Glutamatergic neuron (in vitro differentiated cells): Measurements from ENCODE around the gene KLK12. TPM values are rescaled to one million over a fixed set of nuclear protein-coding genes. Genes with fewer than 3 reads are reported as not detected.

ENCODE experiments used
- DNase-seq: peaks from one replicate; pipeline ENCODE4 v3.0.0; 2022
- H3K27ac Mint-ChIP-seq: one replicate; pipeline ENCODE4 v1.8.0; 2020; ENCODE audit warnings: mild to moderate bottlenecking, mixed read lengths, inconsistent platforms; ENCODE audit not compliant: unreplicated experiment
- H3K27me3 Mint-ChIP-seq: one replicate; pipeline ENCODE4 v1.8.0; 2020; ENCODE audit warnings: mild to moderate bottlenecking, moderate library complexity, mixed read lengths, inconsistent platforms; ENCODE audit not compliant: unreplicated experiment
- H3K36me3 Mint-ChIP-seq: one replicate; pipeline ENCODE4 v1.8.0; 2020; ENCODE audit warnings: mild to moderate bottlenecking, mixed read lengths, inconsistent platforms; ENCODE audit not compliant: unreplicated experiment
- H3K4me1 Mint-ChIP-seq: one replicate; pipeline ENCODE4 v1.8.0; 2020; ENCODE audit warnings: mild to moderate bottlenecking, low read depth, mixed read lengths, inconsistent platforms; ENCODE audit not compliant: unreplicated experiment
- H3K4me3 Mint-ChIP-seq: one replicate; pipeline ENCODE4 v1.8.0; 2020; ENCODE audit warnings: mild to moderate bottlenecking, mixed read lengths, inconsistent platforms; ENCODE audit not compliant: unreplicated experiment
- H3K9me3 Mint-ChIP-seq: one replicate; pipeline ENCODE4 v1.8.0; 2020; ENCODE audit warnings: mild to moderate bottlenecking, moderate library complexity, mixed read lengths, inconsistent platforms; ENCODE audit not compliant: unreplicated experiment
- total RNA-seq: library from RNA; stranded (reverse); fragmentation: NEBNext Ultra II Directional; extraction: Animal tissue kit (Norgen Biotek cat#: 25700); gene quantifications from one replicate; pipeline ENCODE4 v1.2.1, GENCODE V29; 2021; ENCODE audit not compliant: unreplicated experiment
- TF ChIP-seq, protein P1 (sequence below): fragments of 200-600 bp; sonication (generic); IDR thresholded peaks from one replicate; pipeline ENCODE4 v1.5.0; 2021; ENCODE audit not compliant: partially characterized antibody, unreplicated experiment

The KLK12 gene
- total RNA-seq, 1 donor from 2014 or later, result 0.66 TPM

DNA sequence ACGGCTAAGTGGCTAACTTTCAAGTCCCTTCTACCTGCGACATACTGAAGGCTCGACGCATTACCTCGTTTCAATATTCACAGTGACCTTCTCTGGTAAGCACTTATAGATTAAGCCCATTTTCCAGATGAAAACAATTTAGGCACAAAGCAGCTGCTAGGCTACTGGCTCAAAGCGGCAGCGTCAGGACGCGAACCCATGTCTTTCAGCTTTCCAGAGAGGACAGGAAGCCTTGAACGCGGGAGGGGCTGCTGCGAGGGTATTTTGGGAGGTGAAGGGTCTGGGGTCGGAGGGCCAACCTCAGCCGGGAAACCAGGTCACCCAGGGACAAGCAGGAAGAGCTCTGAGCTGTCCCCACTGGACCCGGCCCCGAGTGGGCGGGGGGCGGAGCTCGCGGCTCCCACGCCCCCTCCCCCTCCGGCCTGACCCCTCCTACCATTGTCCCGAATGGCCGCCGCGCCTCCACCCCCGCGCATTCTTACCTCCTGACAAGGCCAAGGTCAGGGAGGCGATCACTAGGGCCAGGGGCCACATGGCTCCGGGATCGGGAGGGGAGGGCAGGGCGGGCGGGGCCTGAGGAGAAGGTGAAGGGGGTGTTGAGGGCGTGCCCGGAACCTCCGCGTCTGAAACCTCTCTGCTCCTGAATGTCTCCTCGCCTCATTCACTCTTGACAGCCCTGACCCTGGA, 29.9 kb upstream of the KLK12 start, which contains the start of gene KLK13:
KLK13 (minus strand) TSS at position 559 of the 687 bp plus-strand sequence; CDS start at position 534, 25 bp downstream.
- no peaks in the 10 kb centered on the region for H3K4me1 Mint-ChIP-seq
- H3K27me3 Mint-ChIP-seq, result peaks cover 8% of the 10 kb centered on the region
- peak; percentile 34 for DNase-seq
- no peak within 1 kb of the TSS for H3K27ac Mint-ChIP-seq
- H3K9me3 Mint-ChIP-seq, result peaks cover 5% of the 10 kb centered on the region
- H3K36me3 Mint-ChIP-seq, result no peaks in the 10 kb centered on the region
- peak within 1 kb of the TSS; percentile 83 for H3K4me3 Mint-ChIP-seq
- TF ChIP-seq, protein P1, sequence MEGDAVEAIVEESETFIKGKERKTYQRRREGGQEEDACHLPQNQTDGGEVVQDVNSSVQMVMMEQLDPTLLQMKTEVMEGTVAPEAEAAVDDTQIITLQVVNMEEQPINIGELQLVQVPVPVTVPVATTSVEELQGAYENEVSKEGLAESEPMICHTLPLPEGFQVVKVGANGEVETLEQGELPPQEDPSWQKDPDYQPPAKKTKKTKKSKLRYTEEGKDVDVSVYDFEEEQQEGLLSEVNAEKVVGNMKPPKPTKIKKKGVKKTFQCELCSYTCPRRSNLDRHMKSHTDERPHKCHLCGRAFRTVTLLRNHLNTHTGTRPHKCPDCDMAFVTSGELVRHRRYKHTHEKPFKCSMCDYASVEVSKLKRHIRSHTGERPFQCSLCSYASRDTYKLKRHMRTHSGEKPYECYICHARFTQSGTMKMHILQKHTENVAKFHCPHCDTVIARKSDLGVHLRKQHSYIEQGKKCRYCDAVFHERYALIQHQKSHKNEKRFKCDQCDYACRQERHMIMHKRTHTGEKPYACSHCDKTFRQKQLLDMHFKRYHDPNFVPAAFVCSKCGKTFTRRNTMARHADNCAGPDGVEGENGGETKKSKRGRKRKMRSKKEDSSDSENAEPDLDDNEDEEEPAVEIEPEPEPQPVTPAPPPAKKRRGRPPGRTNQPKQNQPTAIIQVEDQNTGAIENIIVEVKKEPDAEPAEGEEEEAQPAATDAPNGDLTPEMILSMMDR, result no peak

DNA sequence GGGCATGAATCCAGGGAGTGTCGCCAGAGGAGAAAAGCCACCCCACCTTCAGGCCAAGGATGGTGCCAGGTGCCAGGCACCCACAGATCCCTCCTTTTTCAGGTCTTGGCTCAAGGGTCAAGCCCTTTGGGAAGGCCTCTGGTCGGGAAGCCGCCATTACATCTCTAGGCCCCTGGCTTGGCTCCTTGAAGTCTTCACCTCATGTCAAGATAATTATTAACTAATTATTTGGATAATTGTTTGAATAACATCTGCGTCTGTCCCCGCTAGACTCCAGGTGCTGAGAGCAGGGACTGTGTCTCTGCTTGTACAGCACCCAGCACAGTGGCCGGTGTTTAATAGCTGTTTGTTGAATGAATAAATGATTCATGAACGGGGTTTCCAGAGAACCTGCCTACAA, 28.9 kb upstream of the KLK12 start:
- TF ChIP-seq, protein P1, result no peak
- Mint-ChIP-seq H3K4me1 (no peaks in the 10 kb centered on the region), H3K27ac (no peak overlapping the region), H3K27me3 (peaks cover 8% of the 10 kb centered on the region), H3K36me3 (no peaks in the 10 kb centered on the region), H3K9me3 (peaks cover 5% of the 10 kb centered on the region), H3K4me3 (peak overlapping the region; percentile 73)
- no peak for DNase-seq

DNA sequence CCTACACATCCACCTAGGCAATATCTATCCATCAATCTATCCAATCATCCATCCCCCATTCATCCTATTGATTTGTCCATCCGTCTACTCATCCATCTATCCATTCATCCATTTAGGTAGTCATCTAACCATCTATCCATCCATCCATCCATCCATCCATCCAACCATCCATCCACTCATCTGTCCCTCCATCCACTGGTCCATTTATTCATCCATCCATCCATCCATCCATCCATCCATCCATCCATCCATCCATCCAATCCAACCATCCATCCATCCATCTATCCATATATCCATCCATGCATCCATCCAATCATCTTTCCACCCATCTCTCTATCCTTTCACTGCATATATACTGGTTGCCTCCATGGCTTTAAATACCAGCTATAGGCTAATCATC, 26.2 kb upstream of the KLK12 start:
- H3K36me3 Mint-ChIP-seq, result no peaks in the 10 kb centered on the region
- TF ChIP-seq, protein P1, result no peak
- no peaks in the 10 kb centered on the region for H3K4me1 Mint-ChIP-seq
- no peak overlapping the region for H3K4me3 Mint-ChIP-seq
- H3K27ac Mint-ChIP-seq, result no peak overlapping the region
- peaks cover 4% of the 10 kb centered on the region for H3K27me3 Mint-ChIP-seq
- no peak for DNase-seq
- peaks cover 2% of the 10 kb centered on the region for H3K9me3 Mint-ChIP-seq

DNA sequence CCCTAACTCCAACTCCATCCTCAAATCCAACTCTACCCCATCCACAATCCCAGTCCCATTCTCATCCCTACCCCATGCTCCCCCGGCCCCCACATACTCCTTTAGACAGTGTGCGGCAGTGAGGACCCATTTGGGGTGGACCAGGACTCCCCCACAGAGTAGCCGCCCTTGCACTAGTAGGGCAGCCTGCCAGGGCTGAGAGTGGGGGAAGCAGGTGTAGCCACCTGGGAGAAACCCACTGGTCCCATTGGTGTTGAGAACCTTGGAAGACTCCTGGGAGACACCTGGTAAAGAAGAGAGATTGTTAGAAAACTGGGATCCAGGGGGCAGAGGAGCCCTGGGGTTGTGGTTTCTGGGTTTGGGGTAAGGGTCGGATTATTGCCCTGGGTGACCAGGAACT, 25.5 kb upstream of the KLK12 start:
- H3K4me1 Mint-ChIP-seq, result no peaks in the 10 kb centered on the region
- H3K4me3 Mint-ChIP-seq, result no peak overlapping the region
- no peaks in the 10 kb centered on the region for H3K36me3 Mint-ChIP-seq
- H3K9me3 Mint-ChIP-seq, result peaks cover 2% of the 10 kb centered on the region
- no peak for DNase-seq
- TF ChIP-seq, protein P1, result no peak
- no peak overlapping the region for H3K27ac Mint-ChIP-seq
- H3K27me3 Mint-ChIP-seq, result peaks cover 3% of the 10 kb centered on the region

DNA sequence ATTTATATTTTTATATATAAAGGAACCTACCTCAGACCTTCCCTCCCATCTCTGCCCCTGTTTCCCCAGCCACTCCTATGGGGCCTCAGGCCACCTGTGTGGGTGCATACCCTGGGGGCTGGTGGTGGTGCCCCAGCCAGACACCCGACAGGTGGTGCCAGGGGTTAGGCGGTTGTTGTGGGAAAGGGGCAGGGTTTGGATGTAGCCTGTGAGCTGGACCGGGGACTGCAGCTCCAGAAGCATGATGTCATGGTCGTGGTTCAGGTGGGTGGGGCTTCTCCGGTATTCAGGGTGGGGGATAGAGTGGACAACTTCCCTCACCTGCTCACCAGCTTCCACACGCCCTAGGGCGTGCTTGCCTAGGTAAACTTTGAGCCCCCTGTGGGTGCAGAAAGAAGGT, 24.9 kb upstream of the KLK12 start:
- peaks cover 3% of the 10 kb centered on the region for H3K27me3 Mint-ChIP-seq

More for the DNA sequence above, 24.9 kb upstream of the KLK12 start:
- Mint-ChIP-seq H3K9me3 (peaks cover 2% of the 10 kb centered on the region), H3K27ac (no peak overlapping the region), H3K4me3 (no peak overlapping the region), H3K36me3 (no peaks in the 10 kb centered on the region), H3K4me1 (no peaks in the 10 kb centered on the region)
- no peak for DNase-seq
- TF ChIP-seq, protein P1, result no peak
